GM18868 (cell line): ENCODE measurements around the gene WDR1.

Experiments
- ATAC-seq: cut with Tn5 transposase; IDR thresholded peaks from one replicate; pipeline ENCODE4 v1.9.1; 2021; ENCODE audit warnings: mild to moderate bottlenecking, moderate library complexity; ENCODE audit not compliant: unreplicated experiment

WDR1 gene

GRCh38 chr4:10087152-10087791, 29.3 kb downstream of the WDR1 start:
- no peak for ATAC-seq

DNA sequence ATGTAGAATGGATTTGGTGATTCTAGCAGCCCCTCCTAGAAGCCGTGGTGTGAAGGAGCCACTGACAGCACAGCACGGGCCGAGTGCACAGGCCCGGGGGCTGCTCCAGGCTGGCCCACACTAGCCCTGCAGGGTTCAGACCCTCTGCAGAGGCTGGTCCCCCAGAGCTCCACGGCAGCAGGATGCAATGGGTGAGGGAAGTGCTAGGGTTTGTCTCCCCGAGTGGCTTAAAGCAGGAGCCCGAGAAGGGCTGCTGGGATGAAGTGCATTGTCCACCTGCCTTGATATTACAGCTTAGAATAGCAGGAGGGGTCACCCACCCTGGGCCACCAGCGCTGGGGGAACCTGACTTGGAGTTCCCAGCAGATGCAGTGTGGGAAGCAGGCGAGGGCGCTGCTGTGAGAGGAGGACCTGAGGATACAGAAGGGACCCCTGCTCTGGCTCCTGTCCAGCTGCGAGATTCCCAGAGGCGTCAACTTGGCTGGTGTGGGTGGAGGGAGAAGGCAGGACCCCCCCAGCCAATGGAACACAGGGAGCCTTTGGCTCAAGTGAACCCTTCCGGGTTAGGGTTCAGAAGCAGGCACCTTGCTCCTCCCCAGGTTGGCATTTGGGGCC, 30.0 kb downstream of the WDR1 start:
- no peak for ATAC-seq

GRCh38 chr4:10085828-10086505, 30.6 kb downstream of the WDR1 start:
- no peak for ATAC-seq

- no peak for ATAC-seq
Measured at GRCh38 chr4:10085386-10085785, 31.2 kb downstream of the WDR1 start.

- ATAC-seq: no peak
Measured at GRCh38 chr4:10084651-10085358, 31.8 kb downstream of the WDR1 start.

DNA sequence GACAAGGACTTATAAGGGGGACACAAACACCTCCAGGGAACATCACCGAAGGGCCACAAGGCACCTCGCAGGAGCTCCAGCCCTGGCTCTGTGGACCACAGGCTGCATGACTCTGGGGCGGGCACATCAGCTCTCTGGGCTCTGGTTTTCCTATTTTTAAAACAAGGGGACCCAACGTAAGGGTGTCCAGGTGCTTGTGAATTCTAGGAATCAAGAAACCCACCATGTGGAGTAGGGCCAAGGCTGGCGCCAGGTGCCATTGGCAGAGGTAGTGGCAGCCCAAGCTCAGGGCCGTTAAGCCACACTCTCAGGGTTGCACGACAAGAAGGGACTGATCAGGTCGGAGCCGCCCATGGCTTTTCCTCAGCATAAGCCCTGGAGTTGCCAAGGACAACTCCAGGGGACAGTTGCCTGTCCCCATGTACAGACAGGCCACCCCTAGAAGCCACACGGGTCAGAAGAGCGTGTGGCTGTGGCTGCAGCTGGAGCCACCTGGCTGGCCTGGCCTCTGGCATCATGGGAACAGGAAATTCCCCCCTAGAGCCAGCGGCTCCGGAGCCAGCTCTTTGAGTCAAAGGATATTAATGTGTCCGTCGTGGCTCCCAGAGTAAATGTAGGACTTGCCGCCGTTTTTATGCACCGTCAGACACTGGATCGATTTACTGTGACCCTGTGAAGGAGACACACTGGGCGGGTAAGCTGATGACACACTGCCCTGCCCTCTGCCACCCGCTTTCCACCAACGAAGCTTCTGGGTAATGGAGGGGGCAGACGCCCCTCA, 32.5 kb downstream of the WDR1 start:
- no peak for ATAC-seq

DNA sequence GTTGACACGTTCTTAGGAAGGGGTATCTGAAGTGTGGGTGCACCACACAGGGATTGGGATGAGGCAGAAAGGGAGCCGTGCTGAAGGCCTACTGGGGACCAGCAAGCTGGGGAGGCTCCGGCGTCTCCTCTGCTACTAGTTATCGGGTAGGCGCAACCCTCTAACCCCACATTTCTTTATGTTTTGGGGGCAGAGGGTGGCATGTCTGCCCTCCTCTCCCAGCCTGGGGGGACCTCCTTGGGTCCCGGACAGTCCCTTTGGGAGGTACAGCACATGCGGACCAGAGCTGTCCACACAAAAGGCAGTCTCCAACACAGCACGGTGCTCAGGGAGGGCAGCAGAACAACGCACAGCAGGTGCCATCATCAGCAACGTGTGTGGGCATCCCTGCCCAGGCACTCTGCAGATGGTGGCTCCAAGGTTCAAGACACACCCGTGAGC, 33.2 kb downstream of the WDR1 start:
- ATAC-seq: no peak

GRCh38 chr4:10082459-10083272, 33.9 kb downstream of the WDR1 start:
- no peak for ATAC-seq

- no peak for ATAC-seq
Measured at GRCh38 chr4:10082047-10082446, 34.6 kb downstream of the WDR1 start.

GRCh38 chr4:10081218-10081606, 35.4 kb downstream of the WDR1 start:
- ATAC-seq: no peak

GRCh38 chr4:10080589-10081217, 35.9 kb downstream of the WDR1 start:
- no peak for ATAC-seq

GRCh38 chr4:10079912-10080588, 36.5 kb downstream of the WDR1 start:
- no peak for ATAC-seq

- no peak for ATAC-seq
Measured at GRCh38 chr4:10079256-10079655, 37.3 kb downstream of the WDR1 start.

- ATAC-seq: no peak
Measured at GRCh38 chr4:10078481-10079233, 37.9 kb downstream of the WDR1 start.

DNA sequence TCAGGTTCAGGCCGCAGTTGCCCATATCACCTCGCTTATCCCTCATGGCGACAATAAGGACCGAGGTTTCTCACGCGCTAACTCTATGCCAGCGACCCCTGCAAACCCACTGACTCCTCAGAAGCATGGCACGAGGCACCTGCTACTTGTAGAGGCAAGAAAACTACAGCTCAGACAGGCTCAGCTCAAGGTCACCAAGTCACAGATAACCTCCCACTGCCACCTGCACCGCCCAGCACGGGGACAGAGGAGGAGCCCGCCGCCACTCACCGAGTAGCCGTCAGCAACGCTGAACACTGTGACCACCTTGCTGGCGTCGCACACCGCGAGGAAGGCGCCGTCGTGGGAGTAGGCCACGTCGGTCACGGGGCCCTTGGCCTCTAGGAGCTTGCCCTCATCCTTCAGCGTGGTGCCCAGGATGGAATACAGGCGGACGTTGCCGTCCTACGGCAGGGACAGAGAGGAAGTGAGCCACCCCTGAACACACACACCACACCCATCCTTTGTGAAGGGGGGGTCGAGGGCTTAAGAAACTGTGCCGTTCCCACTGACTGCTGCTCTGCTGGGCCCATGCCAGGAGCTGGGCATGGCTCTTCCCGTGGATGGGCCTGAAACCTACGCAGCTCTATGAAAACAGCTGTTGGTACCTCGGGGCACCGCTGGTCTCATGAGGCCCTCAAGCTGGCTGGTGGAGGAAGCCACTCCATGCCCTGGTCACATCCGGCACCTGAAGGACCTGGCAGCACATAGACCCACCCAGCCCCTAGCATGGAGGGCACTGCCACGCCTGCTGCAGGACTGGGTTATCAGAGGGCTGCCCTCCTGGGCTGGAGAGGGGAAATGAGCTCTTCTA, 38.9 kb downstream of the WDR1 start:
- no peak for ATAC-seq

GRCh38 chr4:10077076-10077475, 39.5 kb downstream of the WDR1 start:
- ATAC-seq: no peak

DNA sequence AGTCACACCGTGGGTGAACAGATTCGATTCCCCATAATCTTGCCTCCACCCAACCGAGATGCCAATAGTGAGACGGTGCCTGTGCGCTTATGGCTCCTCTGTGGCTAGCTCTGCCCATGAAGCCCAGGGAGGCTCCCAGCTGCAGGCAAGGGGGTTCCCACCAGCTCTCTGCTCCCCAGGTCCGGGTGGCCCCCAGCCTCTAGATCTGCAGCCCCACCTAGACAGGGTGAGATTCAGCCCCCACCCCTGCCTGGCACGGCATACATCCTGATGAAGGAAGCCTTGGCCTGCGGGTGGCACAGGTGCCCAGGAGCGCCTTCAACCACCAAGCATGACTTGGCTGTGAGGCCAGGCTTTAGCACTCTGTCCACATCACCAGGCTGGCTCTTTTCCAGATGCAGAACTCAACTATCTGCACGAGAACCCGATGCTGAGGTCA, 40.6 kb downstream of the WDR1 start:
- no peak for ATAC-seq
